HFF-Myc (cell line): ENCODE measurements around the gene SRC.

ENCODE experiments used
- DNase-seq: peaks from one replicate; pipeline ENCODE4 v3.0.0-alpha.2; 2011; ENCODE audit warnings: low read depth; ENCODE audit errors: extremely low read depth
- H3K4me3 ChIP-seq: replicated peaks from 2 replicates; pipeline ENCODE4 v1.5.1; 2011; ENCODE audit warnings: low read depth, mild to moderate bottlenecking, control low read depth, low read length
- CTCF ChIP-seq: IDR thresholded peaks from 2 replicates; pipeline ENCODE4 v1.5.1; 2012; ENCODE audit warnings: mild to moderate bottlenecking, low read depth, low read length, control low read depth; ENCODE audit errors: missing control alignments

The SRC gene

GRCh38 chr20:37415118-37416085 is 69.5 kb downstream of the SRC start:
- no peak overlapping the region for H3K4me3 ChIP-seq
- no peak for DNase-seq
- no peak for TF ChIP-seq CTCF

GRCh38 chr20:37416100-37416847 is 70.3 kb downstream of the SRC start:
- TF ChIP-seq CTCF: no peak
- no peak for DNase-seq
- no peak overlapping the region for H3K4me3 ChIP-seq

- DNase-seq: no peak
- TF ChIP-seq CTCF: no peak
Measured at GRCh38 chr20:37416848-37417616, 71.1 kb downstream of the SRC start.

GRCh38 chr20:37417617-37418467 is 71.9 kb downstream of the SRC start:
- DNase-seq: no peak
- H3K4me3 ChIP-seq: no peak overlapping the region
- no peak for TF ChIP-seq CTCF

More at GRCh38 chr20:37416848-37417616, 71.1 kb downstream of the SRC start:
- H3K4me3 ChIP-seq: no peak overlapping the region

- TF ChIP-seq CTCF: no peak
- no peak for DNase-seq
- H3K4me3 ChIP-seq: no peak overlapping the region
Measured at GRCh38 chr20:37418591-37419109, 72.7 kb downstream of the SRC start.
